HUES6 (cell line): Measurements from ENCODE around the gene SLC38A6.

Experiments used
- H3K27ac ChIP-seq: 2 replicates; pipeline ENCODE4 v1.7.0; 2013; ENCODE audit warnings: low read depth, mild to moderate bottlenecking, low read length, inconsistent platforms
- H3K27me3 ChIP-seq: 2 replicates; pipeline ENCODE4 v1.6.1; 2013; ENCODE audit warnings: low read length; ENCODE audit not compliant: control insufficient read depth, insufficient read depth
- H3K36me3 ChIP-seq: 2 replicates; pipeline ENCODE4 v1.6.1; 2013; ENCODE audit warnings: low read length; ENCODE audit not compliant: control insufficient read depth, insufficient read depth
- H3K4me1 ChIP-seq: 2 replicates; pipeline ENCODE4 v1.6.1; 2013; ENCODE audit warnings: low read length; ENCODE audit not compliant: control insufficient read depth, insufficient read depth
- H3K4me3 ChIP-seq: 2 replicates; pipeline ENCODE4 v1.5.1; 2013; ENCODE audit warnings: low read depth, low read length
- H3K9ac ChIP-seq: one replicate; pipeline ENCODE4 v1.6.1; 2013; ENCODE audit warnings: mild to moderate bottlenecking, low read length
- H3K9me3 ChIP-seq: 2 replicates; pipeline ENCODE4 v1.6.1; 2013; ENCODE audit warnings: low read depth, low read length; ENCODE audit not compliant: control insufficient read depth, insufficient read depth

The SLC38A6 gene

DNA sequence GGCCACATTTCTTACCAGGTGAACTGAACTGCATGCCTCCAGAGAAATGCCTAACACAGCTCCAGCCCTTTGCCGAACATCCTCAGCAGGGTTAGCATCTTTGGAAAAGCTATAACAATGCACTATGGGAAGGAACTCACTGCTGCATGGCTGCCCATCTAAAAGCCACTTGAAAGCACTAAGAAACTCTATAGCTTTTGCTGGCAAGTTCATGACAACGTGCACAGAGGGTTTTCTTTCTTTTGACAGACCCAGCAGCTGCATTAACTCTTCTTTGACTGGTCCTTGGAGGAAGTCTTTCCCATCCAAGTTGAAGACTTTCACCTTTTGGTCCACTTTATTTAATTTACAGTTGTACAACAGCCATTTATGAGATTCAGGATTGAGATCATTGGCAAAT, 5.5 kb upstream of the SLC38A6 start:
- no peak overlapping the region for H3K9ac ChIP-seq
- no peak overlapping the region for H3K27ac ChIP-seq
- H3K27me3 ChIP-seq: no peaks in the 10 kb centered on the region
- H3K36me3 ChIP-seq: peaks cover 46% of the 10 kb centered on the region
- no peak overlapping the region for H3K4me3 ChIP-seq
- H3K9me3 ChIP-seq: no peaks in the 10 kb centered on the region
- H3K4me1 ChIP-seq: 0 out of 2 replicates have a peak, but pooled peaks cover 4% of the 10 kb centered on the region

DNA sequence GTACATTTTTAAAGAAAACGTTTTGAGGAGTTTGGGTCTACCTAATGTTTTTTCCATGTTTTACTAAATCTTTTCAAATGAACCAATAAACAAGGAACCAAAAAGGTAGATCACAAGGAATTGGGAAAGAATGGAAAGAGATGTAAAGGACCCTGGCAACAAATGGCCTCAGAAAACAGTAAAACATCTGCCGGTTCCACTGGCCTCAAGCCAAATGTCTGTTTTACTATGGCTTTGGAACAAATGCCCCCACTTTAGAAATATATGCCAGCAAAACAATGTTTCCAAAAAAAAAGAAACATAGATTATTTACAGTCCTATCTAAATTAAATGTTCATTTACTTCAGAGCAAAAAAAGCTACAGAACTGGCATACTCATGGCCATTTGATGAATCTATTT, 3.2 kb upstream of the SLC38A6 start:
- Histone ChIP-seq H3K27me3 (no peaks in the 10 kb centered on the region), H3K36me3 (peaks cover 46% of the 10 kb centered on the region), H3K4me1 (peaks cover 9% of the 10 kb centered on the region), H3K4me3 (no peak overlapping the region), H3K9me3 (no peaks in the 10 kb centered on the region), H3K27ac (no peak overlapping the region), H3K9ac (no peak overlapping the region)

DNA sequence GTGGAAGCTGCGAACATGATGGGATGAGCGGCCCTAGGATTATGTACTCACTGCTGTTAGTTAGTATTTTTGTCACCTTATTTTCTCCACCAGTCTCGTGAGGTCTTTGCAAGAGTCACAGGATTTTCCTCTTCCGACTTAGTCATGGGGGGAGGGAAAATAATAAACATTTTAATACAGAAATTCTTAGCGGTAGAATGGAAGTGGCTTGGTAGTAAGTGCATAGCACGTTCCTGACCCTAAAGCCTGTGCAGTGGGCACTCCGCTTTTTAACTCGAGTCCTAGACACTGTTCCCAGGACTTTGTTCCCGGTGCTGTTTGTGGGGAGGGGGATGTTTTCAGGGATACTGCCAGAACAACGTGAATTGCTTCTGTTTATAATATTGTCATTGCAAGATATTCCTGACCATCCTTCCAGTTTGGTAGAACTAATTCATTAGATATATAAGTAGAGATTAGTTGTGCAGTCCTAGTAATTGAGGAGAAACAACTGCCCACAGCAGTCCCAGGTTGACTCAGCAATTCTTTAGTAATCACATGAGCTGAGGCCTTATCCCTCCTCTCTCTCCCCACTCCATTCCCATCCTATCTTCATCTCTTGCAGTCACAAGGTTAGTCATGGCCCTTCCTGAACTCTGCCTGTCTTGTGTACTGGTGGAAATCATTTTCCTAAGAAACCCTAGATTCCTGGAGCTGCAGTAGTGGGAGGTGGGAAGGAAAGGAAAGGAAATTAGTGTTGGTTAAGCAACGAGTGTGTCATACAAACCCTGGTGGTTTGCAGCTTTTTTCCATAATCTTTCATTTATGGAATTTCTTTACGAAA, 799 bp downstream of the SLC38A6 start:
- peaks cover 25% of the 10 kb centered on the region for H3K36me3 ChIP-seq
- peak overlapping the region; percentile 94 for H3K4me3 ChIP-seq
- no peaks in the 10 kb centered on the region for H3K27me3 ChIP-seq
- peak overlapping the region; percentile 93 for H3K9ac ChIP-seq
- H3K27ac ChIP-seq: no peak overlapping the region; the same call in 1 of the 2 replicates
- H3K9me3 ChIP-seq: no peaks in the 10 kb centered on the region
- peaks cover 9% of the 10 kb centered on the region for H3K4me1 ChIP-seq

DNA sequence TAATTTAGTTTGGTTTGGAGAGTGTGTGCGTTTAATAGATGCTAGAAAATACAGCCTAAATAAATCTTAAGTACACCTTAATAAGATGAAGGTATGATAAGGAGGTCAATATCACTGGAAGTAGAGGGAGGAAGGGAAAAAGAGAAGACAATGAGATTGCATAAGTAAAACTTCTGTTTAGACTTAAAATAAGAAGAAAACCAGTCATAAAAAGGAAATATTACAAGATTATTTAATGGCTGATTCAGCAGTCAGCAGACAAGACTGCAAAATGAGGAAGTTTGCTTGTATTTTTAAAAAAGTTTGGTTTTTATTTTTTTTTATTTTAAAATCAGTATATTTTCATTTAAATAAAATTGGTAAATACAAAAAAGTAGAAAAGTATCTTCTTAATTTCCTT, 3.2 kb downstream of the SLC38A6 start:
- H3K4me3 ChIP-seq: no peak overlapping the region
- H3K4me1 ChIP-seq: peaks cover 9% of the 10 kb centered on the region
- H3K27ac ChIP-seq: no peak overlapping the region
- no peak overlapping the region for H3K9ac ChIP-seq
- H3K27me3 ChIP-seq: no peaks in the 10 kb centered on the region
- no peaks in the 10 kb centered on the region for H3K9me3 ChIP-seq
- peaks cover 18% of the 10 kb centered on the region for H3K36me3 ChIP-seq

DNA sequence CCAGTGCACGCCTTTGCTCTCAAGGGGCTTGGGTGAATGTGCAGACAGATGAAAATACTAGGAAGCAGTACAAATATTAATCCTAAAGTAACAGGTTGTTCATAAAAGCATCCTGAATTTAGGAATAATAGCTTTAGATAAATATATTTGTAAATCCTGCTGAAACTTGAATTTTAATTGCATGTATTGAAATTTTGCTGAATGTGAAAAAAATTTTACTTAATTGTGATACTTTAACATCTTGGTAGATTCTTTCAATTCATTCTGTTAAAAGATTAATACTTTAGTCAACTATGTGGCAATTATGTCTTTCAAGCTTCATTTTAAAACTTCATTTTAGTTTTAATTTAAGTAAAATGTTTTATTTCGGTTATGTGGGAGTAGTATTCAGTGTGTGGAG, 5.5 kb downstream of the SLC38A6 start:
- no peaks in the 10 kb centered on the region for H3K9me3 ChIP-seq
- no peak overlapping the region for H3K4me3 ChIP-seq
- peaks cover 5% of the 10 kb centered on the region for H3K4me1 ChIP-seq
- peaks cover 29% of the 10 kb centered on the region for H3K36me3 ChIP-seq
- H3K27me3 ChIP-seq: no peaks in the 10 kb centered on the region
- H3K9ac ChIP-seq: no peak overlapping the region
- no peak overlapping the region for H3K27ac ChIP-seq

GRCh38 chr14:60989599-60989998, 8.6 kb downstream of the SLC38A6 start:
- no peak overlapping the region for H3K27ac ChIP-seq
- no peaks in the 10 kb centered on the region for H3K9me3 ChIP-seq
- H3K4me3 ChIP-seq: no peak overlapping the region
- H3K27me3 ChIP-seq: no peaks in the 10 kb centered on the region
- H3K36me3 ChIP-seq: peaks cover 34% of the 10 kb centered on the region
- H3K9ac ChIP-seq: no peak overlapping the region
- no peaks in the 10 kb centered on the region for H3K4me1 ChIP-seq

DNA sequence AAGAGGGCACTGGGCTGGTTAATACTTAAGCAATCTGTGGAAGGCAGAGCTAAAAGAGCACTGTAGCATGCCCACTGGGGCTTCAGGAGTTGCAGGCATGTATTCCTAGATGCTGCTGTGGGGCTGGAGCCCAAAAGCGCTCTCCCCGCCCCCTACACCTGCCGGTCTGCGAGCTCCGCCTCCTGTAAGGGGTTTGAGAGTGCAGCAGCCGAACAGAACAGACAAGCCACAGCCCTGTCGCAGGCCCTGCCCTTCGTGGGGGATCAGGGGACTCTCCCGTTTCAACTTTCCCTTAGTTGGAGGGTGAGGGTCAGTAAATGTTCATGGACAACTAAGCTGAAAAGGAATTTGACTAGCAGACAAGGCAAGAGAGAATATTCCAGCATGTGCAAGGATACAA, 17.6 kb downstream of the SLC38A6 start:
- Histone ChIP-seq H3K9ac (no peak overlapping the region), H3K27ac (no peak overlapping the region), H3K4me1 (no peaks in the 10 kb centered on the region), H3K4me3 (no peak overlapping the region), H3K36me3 (peaks cover 4% of the 10 kb centered on the region; the same call in 1 of the 2 replicates), H3K9me3 (no peaks in the 10 kb centered on the region), H3K27me3 (no peaks in the 10 kb centered on the region)

- Histone ChIP-seq H3K36me3 (peaks cover 4% of the 10 kb centered on the region; the same call in 1 of the 2 replicates), H3K9me3 (no peaks in the 10 kb centered on the region), H3K4me1 (no peaks in the 10 kb centered on the region), H3K27ac (no peak overlapping the region), H3K9ac (no peak overlapping the region), H3K4me3 (no peak overlapping the region), H3K27me3 (no peaks in the 10 kb centered on the region)
Measured at GRCh38 chr14:60999536-60999935, 18.5 kb downstream of the SLC38A6 start.

DNA sequence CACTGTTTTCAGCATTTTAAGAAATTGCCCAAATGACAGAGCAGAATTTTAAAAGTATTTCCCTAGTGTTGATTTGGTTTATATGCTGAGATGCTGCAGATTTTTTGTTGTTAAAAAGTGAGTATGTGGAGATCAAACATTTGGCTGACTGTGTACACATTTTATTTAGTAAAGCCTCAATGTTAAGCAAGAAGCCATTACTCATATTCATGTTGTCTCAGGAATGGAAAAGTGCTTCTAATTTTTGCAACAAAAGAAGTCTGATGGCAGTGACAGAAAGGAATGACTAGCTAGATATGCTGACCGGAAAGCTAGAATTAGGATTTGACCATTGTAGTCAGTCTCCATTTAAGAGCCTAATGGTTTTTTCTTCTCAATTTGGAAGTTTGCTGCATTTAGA, 22.5 kb downstream of the SLC38A6 start:
- no peak overlapping the region for H3K9ac ChIP-seq
- no peaks in the 10 kb centered on the region for H3K4me1 ChIP-seq
- no peaks in the 10 kb centered on the region for H3K9me3 ChIP-seq
- no peak overlapping the region for H3K4me3 ChIP-seq
- H3K27me3 ChIP-seq: no peaks in the 10 kb centered on the region
- H3K36me3 ChIP-seq: no peaks in the 10 kb centered on the region
- H3K27ac ChIP-seq: no peak overlapping the region

DNA sequence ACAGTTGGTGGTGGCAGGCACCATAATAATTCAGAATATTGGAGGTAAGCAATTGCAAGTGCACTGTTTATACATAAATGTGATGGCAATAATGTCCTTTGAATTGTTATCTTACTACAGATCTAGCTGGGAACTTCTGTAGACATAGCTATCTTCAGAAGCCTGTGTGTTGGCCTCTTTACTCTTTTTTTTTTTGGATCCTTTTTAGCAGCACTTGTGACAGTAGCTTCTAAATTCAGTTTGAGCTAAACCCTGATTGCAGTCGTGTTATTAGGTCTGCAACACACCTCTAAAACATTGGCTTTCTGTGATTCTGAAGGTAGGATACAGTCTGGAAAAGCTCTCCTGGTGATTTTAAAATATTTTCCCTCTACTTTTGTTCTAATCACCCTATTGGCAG, 38.5 kb downstream of the SLC38A6 start:
- Histone ChIP-seq H3K4me3 (no peak overlapping the region), H3K27me3 (no peaks in the 10 kb centered on the region), H3K4me1 (no peaks in the 10 kb centered on the region), H3K9me3 (peaks cover 4% of the 10 kb centered on the region), H3K36me3 (no peaks in the 10 kb centered on the region), H3K9ac (no peak overlapping the region), H3K27ac (no peak overlapping the region)

DNA sequence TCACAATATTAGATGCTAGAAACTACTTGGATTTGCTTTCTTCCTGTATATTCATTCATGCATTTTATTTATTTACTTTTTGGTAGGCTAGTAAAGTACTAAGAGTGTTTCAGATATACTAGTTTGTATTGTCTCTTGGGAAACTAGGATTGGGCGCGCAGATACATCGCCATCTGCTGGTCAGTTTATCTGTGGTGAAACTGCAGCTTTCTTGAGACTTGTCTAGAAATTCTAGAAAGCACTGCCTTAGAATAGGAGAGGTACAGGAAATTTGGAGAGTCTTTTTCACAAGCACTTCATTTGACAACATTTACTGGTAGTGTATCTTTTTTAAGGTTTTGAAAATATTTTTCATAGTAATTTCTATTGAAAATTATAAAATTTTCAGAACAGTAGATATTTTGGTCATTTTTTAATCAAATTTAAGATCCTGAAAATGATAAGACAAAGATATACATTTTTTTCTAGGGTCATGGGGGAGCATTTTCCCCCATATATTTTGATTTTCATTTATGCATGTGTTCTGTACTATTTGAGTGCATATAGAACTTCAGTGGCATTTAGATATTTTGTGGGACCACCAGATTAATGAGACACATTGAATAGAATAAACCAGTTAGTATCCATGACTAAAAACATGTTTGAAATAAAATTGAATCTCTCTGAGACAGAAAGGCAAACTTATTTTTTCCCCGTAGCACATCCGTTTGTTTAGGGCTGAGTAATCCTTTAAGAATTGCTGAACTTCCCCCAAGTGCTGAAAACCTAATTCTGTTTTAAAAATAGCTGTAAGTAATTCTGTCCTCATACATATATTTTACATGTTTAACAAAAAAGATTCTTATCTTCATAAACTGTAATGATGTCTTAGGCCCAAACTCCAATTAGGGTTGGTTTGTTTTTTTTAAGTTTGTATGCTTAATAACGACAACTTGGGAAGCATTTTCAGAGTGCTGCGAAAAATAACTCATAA, 44.5 kb downstream of the SLC38A6 start:
- H3K4me1 ChIP-seq: no peaks in the 10 kb centered on the region
- no peak overlapping the region for H3K27ac ChIP-seq

More for the DNA sequence above, 44.5 kb downstream of the SLC38A6 start:
- H3K36me3 ChIP-seq: no peaks in the 10 kb centered on the region
- H3K9me3 ChIP-seq: no peaks in the 10 kb centered on the region
- no peaks in the 10 kb centered on the region for H3K27me3 ChIP-seq
- no peak overlapping the region for H3K9ac ChIP-seq
- no peak overlapping the region for H3K4me3 ChIP-seq
